RWPE2 (cell line): ENCODE measurements around the gene RBM12.

Source experiments
- ATAC-seq: fragments of 200-7000 bp; cut with Tn5 transposase; 3 replicates; pipeline ENCODE4 v1.9.1; 2021; ENCODE audit warnings: low read depth
- DNase-seq: peaks from one replicate; pipeline ENCODE4 v3.0.0-alpha.2; 2020; ENCODE audit warnings: low spot score
- H3K27ac ChIP-seq: fragments of 450-650 bp; 2 replicates; pipeline ENCODE4 v1.5.1; 2017; ENCODE audit warnings: mild to moderate bottlenecking; ENCODE audit not compliant: poor library complexity, severe bottlenecking
- H3K27me3 ChIP-seq: fragments of 250-450 bp; sonication (Bioruptor Pico); 2 replicates; pipeline ENCODE4 v1.5.1; 2021; ENCODE audit warnings: mild to moderate bottlenecking, moderate library complexity; ENCODE audit not compliant: insufficient read depth, poor library complexity, severe bottlenecking
- H3K36me3 ChIP-seq: fragments of 250-450 bp; sonication (Bioruptor Pico); 2 replicates; pipeline ENCODE4 v1.5.1; 2020; ENCODE audit warnings: low read depth, mild to moderate bottlenecking, moderate library complexity
- H3K4me1 ChIP-seq: fragments of 250-450 bp; sonication (Bioruptor Pico); 2 replicates; pipeline ENCODE4 v1.5.1; 2021; ENCODE audit warnings: mild to moderate bottlenecking, moderate library complexity; ENCODE audit not compliant: insufficient read depth, poor library complexity, severe bottlenecking
- H3K4me3 ChIP-seq: fragments of 250-450 bp; sonication (Bioruptor Pico); 2 replicates; pipeline ENCODE4 v1.5.1; 2021; ENCODE audit warnings: mild to moderate bottlenecking, moderate library complexity; ENCODE audit not compliant: severe bottlenecking
- H3K9me3 ChIP-seq: fragments of 250-450 bp; sonication (Bioruptor Pico); 2 replicates; pipeline ENCODE4 v1.5.1; 2021; ENCODE audit warnings: mild to moderate bottlenecking, moderate library complexity; ENCODE audit not compliant: severe bottlenecking
- CTCF ChIP-seq: fragments of 450-650 bp; IDR thresholded peaks from one replicate; pipeline ENCODE4 v1.5.1; 2017; ENCODE audit warnings: mild to moderate bottlenecking, moderate library complexity; ENCODE audit not compliant: poor library complexity, severe bottlenecking

The RBM12 gene

GRCh38 chr20:35681960-35682359 lies 17.3 kb upstream of the RBM12 start:
- no peaks in the 10 kb centered on the region for H3K27me3 ChIP-seq
- H3K9me3 ChIP-seq = no peaks in the 10 kb centered on the region
- TF ChIP-seq CTCF = no peak
- no peaks in the 10 kb centered on the region for H3K4me1 ChIP-seq
- DNase-seq (no peak), ATAC-seq (peak; percentile 7; the same call in 1 of the 3 replicates)
- peaks cover 81% of the 10 kb centered on the region for H3K36me3 ChIP-seq
- no peak overlapping the region for H3K4me3 ChIP-seq
- no peak overlapping the region for H3K27ac ChIP-seq

GRCh38 chr20:35680452-35681183 lies 15.9 kb upstream of the RBM12 start:
- DNase-seq (peak; percentile 38), ATAC-seq (no peak)
- Histone ChIP-seq H3K4me1 (no peaks in the 10 kb centered on the region), H3K9me3 (no peaks in the 10 kb centered on the region), H3K4me3 (no peak overlapping the region), H3K27ac (no peak overlapping the region), H3K36me3 (peaks cover 72% of the 10 kb centered on the region), H3K27me3 (no peaks in the 10 kb centered on the region)
- no peak for TF ChIP-seq CTCF

GRCh38 chr20:35674921-35675320 lies 10.2 kb upstream of the RBM12 start:
- Histone ChIP-seq H3K4me1 (no peaks in the 10 kb centered on the region), H3K36me3 (peaks cover 87% of the 10 kb centered on the region), H3K27me3 (no peaks in the 10 kb centered on the region), H3K4me3 (no peak overlapping the region), H3K9me3 (no peaks in the 10 kb centered on the region), H3K27ac (no peak overlapping the region)
- DNase-seq (peak; percentile 68), ATAC-seq (no peak)
- TF ChIP-seq CTCF = no peak

GRCh38 chr20:35673884-35674283 lies 9.2 kb upstream of the RBM12 start:
- no peaks in the 10 kb centered on the region for H3K9me3 ChIP-seq
- DNase-seq (no peak), ATAC-seq (no peak)
- H3K27me3 ChIP-seq = no peaks in the 10 kb centered on the region
- no peak overlapping the region for H3K27ac ChIP-seq
- peaks cover 86% of the 10 kb centered on the region for H3K36me3 ChIP-seq
- no peak overlapping the region for H3K4me3 ChIP-seq
- no peaks in the 10 kb centered on the region for H3K4me1 ChIP-seq
- no peak for TF ChIP-seq CTCF

GRCh38 chr20:35669681-35670080 lies 5.0 kb upstream of the RBM12 start:
- TF ChIP-seq CTCF = no peak
- Histone ChIP-seq H3K27ac (no peak overlapping the region), H3K4me3 (no peak overlapping the region), H3K4me1 (no peaks in the 10 kb centered on the region), H3K27me3 (no peaks in the 10 kb centered on the region), H3K36me3 (peaks cover 69% of the 10 kb centered on the region), H3K9me3 (no peaks in the 10 kb centered on the region)
- DNase-seq (peak; percentile 46), ATAC-seq (no peak)
